Measurements from ENCODE around the gene TBC1D8. TPM values are rescaled to one million over a fixed set of nuclear protein-coding genes. Genes with fewer than 3 reads are reported as not detected.

TBC1D8 gene
- total RNA-seq, 1 donor from 2014 or later, result 19.9 TPM

GRCh38 chr2:101195871-101196661 lies 44.9 kb upstream of the TBC1D8 start:
- DNase-seq (no peak), ATAC-seq (no peak)
- intact Hi-C loops (cut with DNase I), result no loop called here
- H3K27ac ChIP-seq, result no peak overlapping the region
- no peak for TF ChIP-seq CTCF (IDR thresholded peaks at IDR 0.05)
- H3K36me3 ChIP-seq, result no peaks in the 10 kb centered on the region
- H3K4me3 ChIP-seq, result no peak overlapping the region
- H3K9me3 ChIP-seq, result no peaks in the 10 kb centered on the region
- H3K27me3 ChIP-seq, result no peaks in the 10 kb centered on the region
- no peaks in the 10 kb centered on the region for H3K4me1 ChIP-seq

- Histone ChIP-seq H3K4me1 (no peaks in the 10 kb centered on the region), H3K9me3 (no peaks in the 10 kb centered on the region), H3K36me3 (no peaks in the 10 kb centered on the region), H3K27me3 (no peaks in the 10 kb centered on the region), H3K4me3 (no peak overlapping the region), H3K27ac (no peak overlapping the region)
- no peak for ATAC-seq
- DNase-seq, result no peak
- intact Hi-C loops (cut with DNase I), result no loop called here
- TF ChIP-seq CTCF (IDR thresholded peaks at IDR 0.05), result no peak
Observed at GRCh38 chr2:101193033-101193626, 41.9 kb upstream of the TBC1D8 start.

GRCh38 chr2:101190747-101191516 lies 39.8 kb upstream of the TBC1D8 start:
- intact Hi-C loops (cut with DNase I), result no loop called here
- H3K27ac ChIP-seq, result no peak overlapping the region
- H3K36me3 ChIP-seq, result no peaks in the 10 kb centered on the region
- H3K4me1 ChIP-seq, result no peaks in the 10 kb centered on the region
- no peak for DNase-seq
- no peaks in the 10 kb centered on the region for H3K9me3 ChIP-seq
- no peak overlapping the region for H3K4me3 ChIP-seq
- ATAC-seq, result peak; percentile 77
- no peak for TF ChIP-seq CTCF (IDR thresholded peaks at IDR 0.05)
- no peaks in the 10 kb centered on the region for H3K27me3 ChIP-seq

- Histone ChIP-seq H3K4me3 (no peak overlapping the region), H3K27me3 (no peaks in the 10 kb centered on the region), H3K27ac (no peak overlapping the region), H3K9me3 (no peaks in the 10 kb centered on the region), H3K36me3 (no peaks in the 10 kb centered on the region), H3K4me1 (no peaks in the 10 kb centered on the region)
- DNase-seq (no peak), ATAC-seq (peak; percentile 69)
- TF ChIP-seq CTCF (IDR thresholded peaks at IDR 0.05), result peak; percentile 58
- intact Hi-C loops (cut with DNase I), result no loop called here
Observed at GRCh38 chr2:101188683-101189405, 37.7 kb upstream of the TBC1D8 start.

GRCh38 chr2:101187131-101187530 lies 35.9 kb upstream of the TBC1D8 start:
- H3K4me1 ChIP-seq, result no peaks in the 10 kb centered on the region
- intact Hi-C loops (cut with DNase I), result no loop called here
- no peak overlapping the region for H3K4me3 ChIP-seq
- no peak for DNase-seq
- H3K9me3 ChIP-seq, result no peaks in the 10 kb centered on the region
- no peak overlapping the region for H3K27ac ChIP-seq
- no peak for ATAC-seq
- TF ChIP-seq CTCF (IDR thresholded peaks at IDR 0.05), result no peak
- no peaks in the 10 kb centered on the region for H3K36me3 ChIP-seq
- H3K27me3 ChIP-seq, result no peaks in the 10 kb centered on the region
